H9 (cell line): ENCODE results near the gene ARHGAP40. TPM values are rescaled to one million over a fixed set of nuclear protein-coding genes. Genes with fewer than 3 reads are reported as not detected.

Source experiments
- DNase-seq: peaks from one replicate; pipeline ENCODE4 v3.0.0-alpha.2; 2017
- H2AFZ ChIP-seq: one replicate; pipeline ENCODE4 v1.6.1; 2013; ENCODE audit warnings: mild to moderate bottlenecking, low read length, control low read depth, moderate library complexity
- H2AK5ac ChIP-seq: 2 replicates; pipeline ENCODE4 v1.6.1; 2013; ENCODE audit warnings: low read length, control low read depth, mixed read lengths; ENCODE audit not compliant: insufficient read length
- H2BK120ac ChIP-seq: one replicate; pipeline ENCODE4 v1.6.1; 2013; ENCODE audit warnings: low read depth, mild to moderate bottlenecking, low read length, control low read depth, inconsistent platforms; ENCODE audit not compliant: poor library complexity, severe bottlenecking
- H2BK12ac ChIP-seq: 2 replicates; pipeline ENCODE4 v1.6.1; 2013; ENCODE audit warnings: low read length, control low read depth, mixed read lengths, low read depth; ENCODE audit not compliant: insufficient read length
- H2BK15ac ChIP-seq: 2 replicates; pipeline ENCODE4 v1.6.1; 2013; ENCODE audit warnings: low read depth, low read length, control low read depth
- H2BK20ac ChIP-seq: one replicate; pipeline ENCODE4 v1.6.1; 2013; ENCODE audit warnings: low read depth, mild to moderate bottlenecking, low read length, control low read depth, inconsistent platforms; ENCODE audit not compliant: poor library complexity, severe bottlenecking
- H2BK5ac ChIP-seq: 2 replicates; pipeline ENCODE4 v1.6.1; 2013; ENCODE audit warnings: low read length, control low read depth, mixed read lengths; ENCODE audit not compliant: insufficient read length
- H3K14ac ChIP-seq: 2 replicates; pipeline ENCODE4 v1.6.1; 2013; ENCODE audit warnings: low read length, control low read depth; ENCODE audit not compliant: insufficient read depth
- H3K18ac ChIP-seq: 2 replicates; pipeline ENCODE4 v1.6.1; 2013; ENCODE audit warnings: low read depth, mild to moderate bottlenecking, mixed read lengths, low read length, control low read depth; ENCODE audit not compliant: insufficient read length
- H3K23ac ChIP-seq: 2 replicates; pipeline ENCODE4 v1.6.1; 2013; ENCODE audit warnings: low read length, control low read depth, mixed read lengths, low read depth; ENCODE audit not compliant: insufficient read length
- H3K23me2 ChIP-seq: 2 replicates; pipeline ENCODE4 v1.6.1; 2013; ENCODE audit warnings: low read depth, mild to moderate bottlenecking, mixed read lengths, low read length, control low read depth; ENCODE audit not compliant: insufficient read length, poor library complexity, severe bottlenecking
- H3K27ac ChIP-seq: 2 replicates; pipeline ENCODE4 v1.5.1; 2013; ENCODE audit warnings: low read length, control low read depth, mixed read lengths, low read depth; ENCODE audit not compliant: insufficient read length
- H3K27me3 ChIP-seq: 2 replicates; pipeline ENCODE4 v1.6.1; 2013; ENCODE audit warnings: low read length, control low read depth, inconsistent platforms; ENCODE audit not compliant: insufficient read depth
- H3K4ac ChIP-seq: 2 replicates; pipeline ENCODE4 v1.6.1; 2013; ENCODE audit warnings: low read depth, mild to moderate bottlenecking, control low read depth, inconsistent platforms, low read length, moderate library complexity
- H3K4me1 ChIP-seq: 2 replicates; pipeline ENCODE4 v1.6.1; 2013; ENCODE audit warnings: low read length, control low read depth, inconsistent platforms; ENCODE audit not compliant: insufficient read depth
- H3K4me2 ChIP-seq: 2 replicates; pipeline ENCODE4 v1.6.1; 2013; ENCODE audit warnings: low read length, control low read depth, mixed read lengths; ENCODE audit not compliant: insufficient read length, insufficient read depth
- H3K56ac ChIP-seq: 2 replicates; pipeline ENCODE4 v1.6.1; 2013; ENCODE audit warnings: low read depth, mild to moderate bottlenecking, mixed read lengths, low read length, control low read depth; ENCODE audit not compliant: insufficient read length
- H3K79me1 ChIP-seq: 2 replicates; pipeline ENCODE4 v1.6.1; 2013; ENCODE audit warnings: low read depth, mild to moderate bottlenecking, moderate library complexity, low read length, control low read depth, inconsistent platforms; ENCODE audit not compliant: insufficient read depth, poor library complexity, severe bottlenecking
- H3K79me2 ChIP-seq: 2 replicates; pipeline ENCODE4 v1.6.1; 2013; ENCODE audit warnings: low read length, control low read depth, inconsistent platforms; ENCODE audit not compliant: insufficient read depth
- H3K9ac ChIP-seq: 2 replicates; pipeline ENCODE4 v1.6.1; 2013; ENCODE audit warnings: low read length, control low read depth, mixed read lengths; ENCODE audit not compliant: insufficient read length; ENCODE audit errors: extremely low read depth
- H3K9me3 ChIP-seq: one replicate; pipeline ENCODE4 v1.6.1; 2013; ENCODE audit warnings: low read depth, low read length, inconsistent platforms; ENCODE audit not compliant: control insufficient read depth
- H3T11ph ChIP-seq: one replicate; pipeline ENCODE4 v1.6.1; 2013; ENCODE audit warnings: mild to moderate bottlenecking, low read length, control low read depth, inconsistent platforms
- H4K20me1 ChIP-seq: one replicate; pipeline ENCODE4 v1.6.1; 2013; ENCODE audit not compliant: control insufficient read depth, insufficient read length, insufficient read depth
- H4K5ac ChIP-seq: 2 replicates; pipeline ENCODE4 v1.6.1; 2013; ENCODE audit warnings: low read depth, mild to moderate bottlenecking, mixed read lengths, low read length, control low read depth; ENCODE audit not compliant: insufficient read length
- H4K8ac ChIP-seq: replicated peaks from 2 replicates; pipeline ENCODE4 v1.6.1; 2013; ENCODE audit warnings: low read length, control low read depth, mixed read lengths, low read depth; ENCODE audit not compliant: insufficient read length
- H4K91ac ChIP-seq: 2 replicates; pipeline ENCODE4 v1.6.1; 2013; ENCODE audit warnings: low read depth, mild to moderate bottlenecking, moderate library complexity, mixed read lengths, low read length, control low read depth; ENCODE audit not compliant: insufficient read length
- H3K27ac Mint-ChIP-seq, 3 experiments: 2 replicates in 2 of 3; 3 replicates in 1 of 3; pipeline ENCODE4 v1.8.0; 2020 to 2021; ENCODE audit warnings: mixed read lengths in 3 of 3, mild to moderate bottlenecking in 1 of 3, moderate library complexity in 1 of 3
- H3K27me3 Mint-ChIP-seq: 2 replicates; pipeline ENCODE4 v1.8.0; 2021; ENCODE audit warnings: low read depth, mild to moderate bottlenecking, moderate library complexity, mixed read lengths
- H3K36me3 Mint-ChIP-seq, 3 experiments: 2 replicates in 2 of 3; 3 replicates in 1 of 3; pipeline ENCODE4 v1.8.0; 2020 to 2021; ENCODE audit warnings: low read depth in 3 of 3, mixed read lengths in 3 of 3; ENCODE audit not compliant: insufficient read depth in 1 of 3
- H3K4me1 Mint-ChIP-seq, 2 experiments: 2 replicates each; pipeline ENCODE4 v1.8.0; 2020; ENCODE audit warnings: mixed read lengths in 2 of 2
- H3K4me3 Mint-ChIP-seq, 2 experiments: 2 replicates in 1 of 2; 3 replicates in 1 of 2; pipeline ENCODE4 v1.8.0; 2020 to 2021; ENCODE audit warnings: mild to moderate bottlenecking in 2 of 2, mixed read lengths in 2 of 2, moderate library complexity in 1 of 2
- H3K9me3 Mint-ChIP-seq, 2 experiments: 2 replicates in 1 of 2; 3 replicates in 1 of 2; pipeline ENCODE4 v1.8.0; 2020; ENCODE audit warnings: mild to moderate bottlenecking in 2 of 2, mixed read lengths in 2 of 2, moderate library complexity in 1 of 2
- WGBS: extraction: QIAGEN DNeasy Blood & Tissue Kit; methylation state at CpG from one replicate; pipeline ENCODE4 v1.1.7; 2013; ENCODE audit warnings: missing lambda C conversion rate, low lambda C conversion rate, mixed read lengths; ENCODE audit not compliant: insufficient read length; ENCODE audit errors: extremely low coverage; 5-methylcytosine and 5-hydroxymethylcytosine counted together
- total RNA-seq: library from RNA; stranded (reverse); gene quantifications from 2 replicates; pipeline ENCODE4 v1.2.1, GENCODE V29; 2021
- TF ChIP-seq, protein P1 (sequence below): fragments of 200-600 bp; sonication (generic); conservative IDR thresholded peaks from 3 replicates; pipeline ENCODE4 v1.8.0; 2021; ENCODE audit warnings: antibody characterized with exemption, mild to moderate bottlenecking

The ARHGAP40 gene
- total RNA-seq, 1 experiment from 2014 or later = 0.17 TPM

DNA sequence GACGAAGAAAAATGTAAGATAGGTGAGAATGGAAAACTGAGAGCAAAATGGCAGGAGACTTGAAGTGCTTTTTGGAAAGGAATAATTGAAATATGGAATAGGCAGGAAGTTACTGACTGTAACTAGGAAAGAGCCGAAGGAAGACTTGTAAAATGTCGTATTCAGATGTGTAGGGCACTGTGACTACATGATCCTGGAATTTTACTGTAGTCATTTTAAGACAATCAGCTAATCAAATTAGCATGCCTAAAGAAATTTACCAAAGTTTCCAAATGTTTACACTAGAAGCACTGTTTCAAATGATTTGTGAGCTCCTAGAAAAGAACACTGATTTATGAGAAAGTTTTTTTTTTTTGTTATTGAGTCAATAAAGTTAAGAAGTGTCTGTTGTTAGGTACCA, 41.8 kb upstream of the ARHGAP40 start:
- Mint-ChIP-seq H3K27me3 (no peaks in the 10 kb centered on the region), H3K4me3 (no peak overlapping the region), H3K27ac (peak overlapping the region in 2 of 3 experiments; percentile 4 to 16; a peak in 3 of 7 replicates), H3K9me3 (no peaks in the 10 kb centered on the region), H3K36me3 (peaks cover 12 to 34% (median 16%) of the 10 kb centered on the region in 3 experiments; a peak in 6 of 7 replicates), H3K4me1 (no peaks in the 10 kb centered on the region; a peak in 1 of 4 replicates)
- Histone ChIP-seq H3K23ac (no peak overlapping the region), H3K18ac (no peak overlapping the region), H3K79me1 (no peaks in the 10 kb centered on the region), H3T11ph (no peak overlapping the region), H3K27me3 (no peaks in the 10 kb centered on the region), H2BK20ac (no peak overlapping the region), H2AFZ (no peak overlapping the region), H3K4ac (no peak overlapping the region), H2AK5ac (no peak overlapping the region), H2BK15ac (no peak overlapping the region), H3K9me3 (no peaks in the 10 kb centered on the region), H3K27ac (no peak overlapping the region), H4K20me1 (no peaks in the 10 kb centered on the region), H3K56ac (no peak overlapping the region), H4K5ac (no peak overlapping the region), H2BK120ac (no peak overlapping the region), H3K4me1 (no peaks in the 10 kb centered on the region), H2BK12ac (no peak overlapping the region), H2BK5ac (no peak overlapping the region), H4K8ac (no peak overlapping the region), H3K79me2 (no peaks in the 10 kb centered on the region), H3K14ac (no peak overlapping the region), H3K23me2 (no peaks in the 10 kb centered on the region), H3K9ac (no peak overlapping the region), H4K91ac (no peak overlapping the region), H3K4me2 (no peak overlapping the region)
- no peak for DNase-seq
- TF ChIP-seq, protein P1, sequence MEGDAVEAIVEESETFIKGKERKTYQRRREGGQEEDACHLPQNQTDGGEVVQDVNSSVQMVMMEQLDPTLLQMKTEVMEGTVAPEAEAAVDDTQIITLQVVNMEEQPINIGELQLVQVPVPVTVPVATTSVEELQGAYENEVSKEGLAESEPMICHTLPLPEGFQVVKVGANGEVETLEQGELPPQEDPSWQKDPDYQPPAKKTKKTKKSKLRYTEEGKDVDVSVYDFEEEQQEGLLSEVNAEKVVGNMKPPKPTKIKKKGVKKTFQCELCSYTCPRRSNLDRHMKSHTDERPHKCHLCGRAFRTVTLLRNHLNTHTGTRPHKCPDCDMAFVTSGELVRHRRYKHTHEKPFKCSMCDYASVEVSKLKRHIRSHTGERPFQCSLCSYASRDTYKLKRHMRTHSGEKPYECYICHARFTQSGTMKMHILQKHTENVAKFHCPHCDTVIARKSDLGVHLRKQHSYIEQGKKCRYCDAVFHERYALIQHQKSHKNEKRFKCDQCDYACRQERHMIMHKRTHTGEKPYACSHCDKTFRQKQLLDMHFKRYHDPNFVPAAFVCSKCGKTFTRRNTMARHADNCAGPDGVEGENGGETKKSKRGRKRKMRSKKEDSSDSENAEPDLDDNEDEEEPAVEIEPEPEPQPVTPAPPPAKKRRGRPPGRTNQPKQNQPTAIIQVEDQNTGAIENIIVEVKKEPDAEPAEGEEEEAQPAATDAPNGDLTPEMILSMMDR = no peak
- WGBS = no CpG with 5 or more reads among the region's 3 CpGs
